Measurements from ENCODE around the gene JAK1. TPM values are rescaled to one million over a fixed set of nuclear protein-coding genes. Genes with fewer than 3 reads are reported as not detected.

The JAK1 gene
- total and polyA plus RNA-seq, 2 of the 8 experiments (the other 6 are each of a cell fraction or from before 2014, with no cell fraction given): 7.8 to 24.5 TPM

DNA sequence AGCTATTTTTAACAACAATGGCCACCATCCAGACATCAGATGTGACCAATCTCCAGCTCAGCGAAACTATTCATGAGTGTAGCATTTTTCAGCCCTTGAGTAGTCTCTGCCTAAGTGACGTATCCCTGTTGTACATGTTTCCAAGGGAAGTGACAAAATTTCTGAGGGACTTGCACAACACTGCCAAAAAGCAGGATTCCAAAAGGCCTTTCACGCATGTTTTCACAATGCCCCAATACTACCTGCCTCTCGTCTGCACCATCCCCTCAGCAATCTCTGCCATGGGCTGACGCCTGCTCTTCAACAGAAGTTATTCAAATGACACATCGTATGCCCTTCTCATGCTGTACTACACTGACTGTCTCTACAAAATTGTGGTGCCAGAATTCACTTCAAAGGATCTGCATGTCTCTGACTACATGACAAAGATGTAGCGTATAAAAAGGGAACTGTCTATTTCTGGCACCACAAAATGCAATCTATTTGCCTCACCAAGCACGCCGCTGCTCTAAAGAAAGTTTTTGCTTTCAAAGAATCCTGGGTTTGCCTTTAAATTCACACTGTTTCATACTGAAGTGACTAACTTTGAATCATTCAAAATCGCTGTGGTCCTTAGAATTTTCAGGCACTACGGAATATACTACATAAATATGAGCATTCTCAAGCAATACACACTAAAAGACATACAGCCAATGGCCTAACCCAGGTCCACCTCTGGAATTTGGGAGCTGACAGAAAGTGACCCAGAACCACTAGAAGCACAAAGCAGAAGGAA, 32.9 kb downstream of the JAK1 start:
- Histone ChIP-seq H3K4me3 (ENCODE audit: extremely low read depth in 1 of 4, insufficient read depth in 2 of 4, low read depth in 3 of 4, low read length in 4 of 4) (no peak overlapping the region), H3K36me3 (ENCODE audit: control insufficient read depth in 2 of 4, insufficient read depth in 4 of 4, low read length in 3 of 4) (no peaks in the 10 kb centered on the region), H2BK15ac (ENCODE audit: low read length) (no peak overlapping the region), H2BK120ac (replicated peaks; ENCODE audit: low read depth, low read length) (no peak overlapping the region), H2AFZ (ENCODE audit: low read length) (no peak overlapping the region), H3K23me2 (ENCODE audit: low read depth, low read length) (no peaks in the 10 kb centered on the region), H2BK5ac (ENCODE audit: low read depth, low read length) (no peak overlapping the region), H3K27me3 (replicated peaks in 1 of 4; ENCODE audit: control insufficient read depth in 3 of 4, extremely low read depth in 1 of 4, insufficient read depth in 3 of 4, low read length in 3 of 4) (no peaks in the 10 kb centered on the region), H3K18ac (ENCODE audit: extremely low read depth, low read length) (no peak overlapping the region), H3K9ac (replicated peaks in 1 of 4; ENCODE audit: extremely low read depth in 1 of 4, low read depth in 3 of 4, low read length in 3 of 4) (no peak overlapping the region), H3K14ac (ENCODE audit: insufficient read length) (no peak overlapping the region), H3K4me2 (ENCODE audit: insufficient read depth in 1 of 2, low read depth in 2 of 2, low read length in 2 of 2) (no peak overlapping the region), H2AK5ac (ENCODE audit: low read depth, low read length) (no peak overlapping the region), H3K79me2 (ENCODE audit: control insufficient read depth in 1 of 2, insufficient read depth in 2 of 2, low read length in 2 of 2) (0 out of 4 replicates have a peak, but pooled peaks cover 0 to 6% of the 10 kb centered on the region in 2 experiments), H3K9me3 (ENCODE audit: insufficient read depth in 2 of 2, low read depth in 1 of 2, low read length in 1 of 2) (no peaks in the 10 kb centered on the region), H4K5ac (ENCODE audit: insufficient read length, low read depth, low read length) (no peak overlapping the region), H4K20me1 (replicated peaks in 1 of 2; ENCODE audit: control insufficient read depth in 1 of 2, insufficient read depth in 2 of 2, low read length in 2 of 2) (no peaks in the 10 kb centered on the region), H3K23ac (ENCODE audit: insufficient read length) (no peak overlapping the region), H3K4me1 (replicated peaks in 1 of 4; ENCODE audit: control insufficient read depth in 3 of 4, insufficient read depth in 4 of 4, low read length in 3 of 4) (peaks cover 0 to under 1% (median 0%) of the 10 kb centered on the region in 4 experiments; a peak in 1 of 7 replicates), H3K56ac (replicated peaks; ENCODE audit: insufficient read length, low read depth, low read length) (no peak overlapping the region), H4K8ac (ENCODE audit: extremely low read depth, insufficient read depth, low read length) (no peak overlapping the region), H2BK12ac (ENCODE audit: low read depth, low read length) (no peak overlapping the region), H4K91ac (replicated peaks; ENCODE audit: insufficient read length, low read length) (no peak overlapping the region), H3K79me1 (ENCODE audit: low read depth, low read length) (peaks cover 2% of the 10 kb centered on the region; the same call in 1 of the 2 replicates), H2BK20ac (ENCODE audit: low read length) (no peak overlapping the region), H3K4ac (replicated peaks; ENCODE audit: insufficient read length, low read depth, low read length) (no peak overlapping the region), H3K27ac (ENCODE audit: low read depth, low read length) (no peak overlapping the region)
- DNase-seq (ENCODE audit: low read depth in 1 of 2, low spot score in 2 of 2) (no peak), FAIRE-seq (no peak)
- no peak for TF ChIP-seq EP300 (IDR thresholded peaks at IDR 0.05; ENCODE audit: borderline replicate concordance in 1 of 2, low read depth in 2 of 2, low read length in 2 of 2)
- CTCF ChIA-PET (ENCODE audit: partially characterized antibody): interaction anchor here (1.0 kb wide), 1 partner anchor 87 kb away, joined by 4 read pairs; no protein-coding TSS in a partner anchor
- POLR2A ChIA-PET (ENCODE audit: partially characterized antibody): no interaction called here
- WGBS, 2 experiments (ENCODE audit: extremely low coverage in 1 of 2, insufficient coverage in 1 of 2, insufficient read length in 1 of 2, insufficient replicate concordance in 2 of 2, low coverage in 1 of 2, low lambda C conversion rate in 2 of 2, missing lambda C conversion rate in 1 of 2): 85% methylated on average over 11 of the region's 11 CpGs; no CpG with 5 or more reads in 1 of the 2 experiments

Data from H1 (cell line).